ENCODE measurements around the gene EYA2. TPM values are rescaled to one million over a fixed set of nuclear protein-coding genes. Genes with fewer than 3 reads are reported as not detected.

Gene EYA2
- total RNA-seq, 1 donor, result not detected

DNA sequence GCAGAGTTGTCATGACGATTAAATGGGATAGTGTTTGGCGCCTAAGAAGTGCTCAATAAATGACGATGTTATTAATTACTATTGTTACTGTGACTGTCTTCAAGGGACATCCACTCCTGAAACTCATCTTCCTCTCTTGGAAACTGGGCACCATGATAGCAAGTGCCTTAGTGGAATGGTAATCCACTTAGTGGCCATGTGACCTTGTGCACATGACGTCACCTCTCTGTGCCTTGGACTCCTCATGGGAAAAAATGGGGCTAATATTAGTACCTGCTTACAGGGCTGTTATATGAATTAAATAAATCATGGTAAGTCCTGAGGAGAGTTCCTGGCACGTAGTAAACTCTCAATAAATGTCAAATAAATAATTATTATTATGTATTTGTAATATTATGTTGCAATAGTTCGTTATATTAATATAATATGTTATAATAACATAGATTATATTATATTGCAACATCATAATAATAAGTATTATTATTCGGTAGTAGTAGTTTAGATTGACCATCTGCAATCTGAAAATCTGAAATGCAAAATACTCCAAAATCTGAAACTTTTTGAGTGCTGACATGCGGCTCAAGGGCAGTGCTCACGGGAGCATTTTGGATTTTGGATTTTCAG, 40.9 kb downstream of the EYA2 start:
- TF ChIP-seq, protein P1, sequence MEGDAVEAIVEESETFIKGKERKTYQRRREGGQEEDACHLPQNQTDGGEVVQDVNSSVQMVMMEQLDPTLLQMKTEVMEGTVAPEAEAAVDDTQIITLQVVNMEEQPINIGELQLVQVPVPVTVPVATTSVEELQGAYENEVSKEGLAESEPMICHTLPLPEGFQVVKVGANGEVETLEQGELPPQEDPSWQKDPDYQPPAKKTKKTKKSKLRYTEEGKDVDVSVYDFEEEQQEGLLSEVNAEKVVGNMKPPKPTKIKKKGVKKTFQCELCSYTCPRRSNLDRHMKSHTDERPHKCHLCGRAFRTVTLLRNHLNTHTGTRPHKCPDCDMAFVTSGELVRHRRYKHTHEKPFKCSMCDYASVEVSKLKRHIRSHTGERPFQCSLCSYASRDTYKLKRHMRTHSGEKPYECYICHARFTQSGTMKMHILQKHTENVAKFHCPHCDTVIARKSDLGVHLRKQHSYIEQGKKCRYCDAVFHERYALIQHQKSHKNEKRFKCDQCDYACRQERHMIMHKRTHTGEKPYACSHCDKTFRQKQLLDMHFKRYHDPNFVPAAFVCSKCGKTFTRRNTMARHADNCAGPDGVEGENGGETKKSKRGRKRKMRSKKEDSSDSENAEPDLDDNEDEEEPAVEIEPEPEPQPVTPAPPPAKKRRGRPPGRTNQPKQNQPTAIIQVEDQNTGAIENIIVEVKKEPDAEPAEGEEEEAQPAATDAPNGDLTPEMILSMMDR (IDR thresholded peaks at IDR 0.05; ENCODE audit: insufficient read depth, low read depth, low read length), result no peak
- no peak for DNase-seq (ENCODE audit: low read depth)

DNA sequence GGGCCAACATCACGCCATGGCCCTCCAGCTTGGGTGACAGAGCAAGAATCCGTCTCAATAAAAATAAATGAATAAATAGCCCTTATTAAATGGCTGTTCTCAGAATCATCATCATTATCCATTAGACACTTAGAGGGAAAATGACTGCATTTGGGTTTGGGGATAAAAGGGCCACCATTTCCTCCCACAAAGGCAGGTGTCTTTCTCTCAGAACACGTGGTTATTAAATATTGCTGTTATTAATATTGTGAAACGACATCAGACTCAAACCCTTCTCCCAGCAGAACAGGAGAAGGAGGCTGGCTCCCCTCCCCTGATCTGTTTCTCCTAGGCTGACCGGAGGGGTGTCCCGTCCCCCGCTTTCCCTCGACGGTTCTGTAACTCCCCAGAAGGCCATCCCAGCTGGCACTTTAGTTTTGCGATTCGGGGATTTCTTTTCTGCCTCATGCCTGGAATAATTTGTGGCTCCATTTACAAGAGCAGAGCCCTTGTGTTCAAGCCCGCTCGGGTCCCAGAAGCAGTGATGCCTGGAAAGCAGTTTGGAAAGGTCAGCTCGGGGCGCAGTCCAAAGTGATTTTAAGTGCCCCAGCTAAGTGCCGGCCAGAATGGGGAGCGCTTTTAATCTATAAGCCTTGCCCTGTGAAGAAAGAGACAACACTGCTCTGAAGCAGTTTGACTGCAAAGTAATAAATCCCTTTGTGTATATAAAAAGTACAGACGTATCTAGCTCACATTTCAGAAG, 41.9 kb downstream of the EYA2 start:
- no peak overlapping the region for H3K4me3 ChIP-seq (ENCODE audit: low read depth, low read length)
- TF ChIP-seq, protein P1 (IDR thresholded peaks at IDR 0.05; ENCODE audit: insufficient read depth, low read depth, low read length), result no peak
- DNase-seq (ENCODE audit: low read depth), result peak; percentile 18

More for the DNA sequence above, 40.9 kb downstream of the EYA2 start:
- H3K4me3 ChIP-seq (ENCODE audit: low read depth, low read length), result no peak overlapping the region

DNA sequence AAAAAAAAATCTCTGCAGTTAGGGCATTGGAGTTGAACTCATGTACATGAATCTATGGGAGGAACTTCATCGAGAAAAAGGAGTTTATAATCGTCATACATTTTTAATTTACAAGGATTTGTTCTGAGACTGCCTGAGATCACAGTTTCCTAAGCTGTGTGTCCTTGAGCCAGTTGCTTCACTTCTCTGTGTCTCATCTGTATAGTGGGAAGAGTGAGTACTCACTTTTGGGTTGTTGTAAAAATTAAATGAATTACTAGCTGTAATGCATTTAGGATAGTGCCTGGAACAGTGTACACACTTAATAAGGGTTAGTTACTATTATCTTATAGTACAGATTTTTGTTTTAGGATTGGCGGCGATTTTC, 42.5 kb downstream of the EYA2 start:
- H3K4me3 ChIP-seq (ENCODE audit: low read depth, low read length), result no peak overlapping the region
- DNase-seq (ENCODE audit: low read depth), result no peak
- TF ChIP-seq, protein P1 (IDR thresholded peaks at IDR 0.05; ENCODE audit: insufficient read depth, low read depth, low read length), result no peak

DNA sequence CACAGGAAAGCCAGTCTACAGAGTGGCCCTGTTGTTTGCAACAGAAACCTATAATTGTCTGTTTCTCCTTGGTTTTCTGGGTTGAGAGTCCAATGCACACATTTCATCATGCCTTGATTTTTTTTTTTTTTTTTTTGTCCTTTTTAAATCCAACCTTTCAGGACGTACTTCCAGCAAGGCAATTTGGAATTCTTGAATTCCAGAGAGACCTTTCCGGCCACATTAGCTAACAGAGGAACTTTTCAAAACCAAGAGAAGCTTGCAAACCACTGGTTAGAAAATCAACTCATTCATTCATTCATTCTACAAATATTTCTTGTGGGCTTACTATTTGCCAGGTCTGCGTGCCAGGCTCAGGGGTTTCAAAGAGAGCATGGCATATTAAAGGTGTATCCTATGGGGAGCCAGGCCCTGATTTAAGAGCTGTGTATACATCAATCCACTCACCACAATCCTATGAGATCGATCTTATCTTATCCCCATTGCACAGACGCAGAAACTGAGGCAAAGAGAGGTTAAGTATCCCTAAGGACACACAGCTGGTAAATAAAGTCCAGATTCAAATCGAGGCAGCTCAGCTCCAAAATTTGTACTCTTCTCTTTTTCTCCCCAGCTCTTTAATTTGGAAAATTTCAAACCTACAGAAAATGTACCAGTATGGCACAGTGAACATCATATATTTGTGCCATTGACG, 43.0 kb downstream of the EYA2 start:
- no peak for DNase-seq (ENCODE audit: low read depth)
- H3K4me3 ChIP-seq (ENCODE audit: low read depth, low read length), result no peak overlapping the region
- TF ChIP-seq, protein P1 (IDR thresholded peaks at IDR 0.05; ENCODE audit: insufficient read depth, low read depth, low read length), result no peak

DNA sequence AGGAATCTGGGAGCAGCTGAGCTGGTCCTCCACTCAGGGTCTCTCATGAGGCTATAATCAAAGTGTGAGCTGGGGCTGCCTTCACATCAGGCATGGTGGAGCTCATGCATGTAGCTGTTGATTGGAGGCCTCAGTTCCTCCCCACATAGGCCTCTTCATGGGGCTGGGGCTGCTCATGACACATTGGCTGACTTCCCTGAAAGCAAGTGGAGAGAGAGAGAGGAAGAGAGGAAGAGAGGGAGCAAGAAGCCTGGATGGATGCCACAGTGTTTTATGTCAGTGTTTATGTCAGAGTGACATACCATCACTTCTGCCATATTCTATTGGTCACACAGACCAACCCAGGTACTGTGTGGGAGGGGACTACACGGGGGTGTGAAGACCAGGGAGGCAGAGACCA, 43.8 kb downstream of the EYA2 start:
- no peak for DNase-seq (ENCODE audit: low read depth)
- H3K4me3 ChIP-seq (ENCODE audit: low read depth, low read length), result no peak overlapping the region
- TF ChIP-seq, protein P1 (IDR thresholded peaks at IDR 0.05; ENCODE audit: insufficient read depth, low read depth, low read length), result no peak

DNA sequence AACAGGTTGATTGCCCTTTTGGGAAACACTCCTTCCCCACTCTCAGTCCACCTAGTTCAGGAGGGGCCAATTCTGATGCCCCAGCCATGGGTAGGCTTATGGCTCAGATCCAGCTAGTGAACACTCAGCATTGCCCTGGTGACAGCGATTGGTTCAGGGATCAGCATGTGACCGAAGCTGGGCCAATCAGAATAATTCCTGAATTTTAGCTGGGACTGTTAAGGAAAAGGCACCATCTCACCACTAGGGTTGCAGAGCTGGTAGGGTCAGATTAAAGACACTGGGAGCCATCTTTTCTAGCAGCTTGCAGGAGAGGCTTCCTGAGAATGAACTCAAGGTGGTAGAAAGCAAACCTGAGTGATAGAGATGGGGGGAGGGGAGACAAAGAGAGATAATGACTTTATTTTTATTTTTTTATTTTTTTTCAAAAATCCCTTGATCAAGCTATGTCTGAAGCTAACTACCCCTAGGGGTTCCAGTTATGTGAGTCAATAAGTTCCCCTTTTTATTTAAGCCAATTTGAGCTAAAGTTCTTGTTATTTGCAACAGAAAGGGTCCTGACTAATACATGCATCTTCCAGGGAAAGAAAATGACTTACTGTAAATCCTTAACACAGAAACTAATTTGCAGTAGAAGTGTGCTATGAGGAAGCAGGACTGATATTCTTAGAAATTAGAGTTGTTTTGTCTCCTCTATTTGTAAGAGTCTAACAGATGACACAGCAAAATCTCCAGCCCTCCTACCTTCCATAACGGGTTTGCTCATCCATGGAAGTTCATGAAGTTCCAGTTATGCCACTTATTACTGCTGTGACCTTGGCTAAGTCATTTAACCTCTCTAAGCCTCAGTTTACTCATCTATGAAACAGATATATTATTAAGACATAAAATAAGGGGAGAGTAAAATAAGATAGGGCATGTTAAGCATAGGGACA, 44.7 kb downstream of the EYA2 start:
- TF ChIP-seq, protein P1 (IDR thresholded peaks at IDR 0.05; ENCODE audit: insufficient read depth, low read depth, low read length), result peak; percentile 11
- H3K4me3 ChIP-seq (ENCODE audit: low read depth, low read length), result no peak overlapping the region
- DNase-seq (ENCODE audit: low read depth), result no peak
